Forelimb muscle (tissue), 1 donor: ENCODE data around the gene TACR2. TPM values are rescaled to one million over a fixed set of nuclear protein-coding genes. Genes with fewer than 3 reads are reported as not detected.

Experiments
- DNase-seq: peaks from one replicate; pipeline ENCODE4 v3.0.0-alpha.2; 2013; ENCODE audit warnings: low read depth
- polyA plus RNA-seq: library from polyadenylated mRNA; unstranded; fragments of 120-200 nt; gene quantifications from one replicate; pipeline ENCODE4 v1.2.1, GENCODE V29; 2013; ENCODE audit not compliant: insufficient read length

Gene TACR2
- polyA plus RNA-seq, 1 donor = 0.59 TPM

- no peak for DNase-seq
These were observed 41.8 kb downstream of the TACR2 start for GRCh38 chr10:69374931-69375306.

- no peak for DNase-seq
These were observed 42.5 kb downstream of the TACR2 start for GRCh38 chr10:69374242-69374641.

- no peak for DNase-seq
These were observed 44.4 kb downstream of the TACR2 start for GRCh38 chr10:69372126-69372980.

- no peak for DNase-seq
These were observed 49.2 kb downstream of the TACR2 start for GRCh38 chr10:69367469-69367868.

GRCh38 chr10:69366738-69367137, 50.0 kb downstream of the TACR2 start:
- DNase-seq = no peak

GRCh38 chr10:69364232-69364940, 52.3 kb downstream of the TACR2 start:
- no peak for DNase-seq

- no peak for DNase-seq
These were observed 53.1 kb downstream of the TACR2 start for GRCh38 chr10:69363666-69364065.

- DNase-seq = no peak
These were observed 54.2 kb downstream of the TACR2 start for GRCh38 chr10:69362471-69362954.

- DNase-seq = no peak
These were observed 55.5 kb downstream of the TACR2 start for GRCh38 chr10:69361303-69361614.

GRCh38 chr10:69360485-69361302, 56.0 kb downstream of the TACR2 start:
- no peak for DNase-seq

- DNase-seq = no peak
These were observed 57.1 kb downstream of the TACR2 start for GRCh38 chr10:69359594-69359993.

GRCh38 chr10:69359148-69359547, 57.6 kb downstream of the TACR2 start:
- no peak for DNase-seq

- DNase-seq = no peak
These were observed 58.4 kb downstream of the TACR2 start for GRCh38 chr10:69358148-69358795.

- DNase-seq = no peak
These were observed 60.5 kb downstream of the TACR2 start for GRCh38 chr10:69356187-69356586.

- no peak for DNase-seq
These were observed 62.6 kb downstream of the TACR2 start for GRCh38 chr10:69353977-69354635.

Other genes with a start within 250 kb of the TACR2 start
- gene SUPV3L1, start 236.7 kb downstream of the TACR2 start, polyA plus RNA-seq = 30.0 TPM
- gene HKDC1, start 196.6 kb downstream of the TACR2 start, polyA plus RNA-seq = not detected
- 28.6 TPM for gene HK1, start 138.4 kb downstream of the TACR2 start, polyA plus RNA-seq
- 69.5 TPM for gene TSPAN15, start 34.5 kb upstream of the TACR2 start, polyA plus RNA-seq
- not detected for gene NEUROG3, start 156.5 kb upstream of the TACR2 start, polyA plus RNA-seq
- gene FAM241B, start 213.3 kb upstream of the TACR2 start, polyA plus RNA-seq = 0.39 TPM